ENCODE data around the gene SPATA7. TPM values are rescaled to one million over a fixed set of nuclear protein-coding genes. Genes with fewer than 3 reads are reported as not detected.

The SPATA7 gene
- total RNA-seq, 2 donors from 2014 or later = 11.9 to 20.2 TPM

DNA sequence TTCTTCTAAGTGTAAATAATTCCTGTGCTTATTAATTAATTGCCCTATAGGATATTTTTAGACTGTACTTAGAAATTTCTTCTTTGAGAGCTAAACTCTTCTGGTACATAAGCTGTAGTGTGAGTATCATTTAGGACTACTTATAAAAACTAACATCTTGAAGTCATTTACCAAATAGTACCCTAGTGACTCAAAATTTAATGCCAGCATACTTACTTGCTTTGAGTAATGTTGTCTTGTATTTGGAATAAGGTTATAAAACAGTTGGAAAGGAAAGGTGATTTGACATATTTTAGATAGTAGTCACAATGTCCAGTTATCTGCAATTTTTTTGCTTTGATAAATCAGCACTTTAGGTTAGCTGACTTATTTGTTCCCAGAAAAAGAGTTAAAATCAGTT, 39.1 kb downstream of the SPATA7 start:
- H3K27ac ChIP-seq = no peak overlapping the region
- H3K4me1 ChIP-seq (ENCODE audit: control insufficient read depth in 1 of 2, low read depth in 2 of 2) = no peaks in the 10 kb centered on the region
- TF ChIP-seq, protein P1, sequence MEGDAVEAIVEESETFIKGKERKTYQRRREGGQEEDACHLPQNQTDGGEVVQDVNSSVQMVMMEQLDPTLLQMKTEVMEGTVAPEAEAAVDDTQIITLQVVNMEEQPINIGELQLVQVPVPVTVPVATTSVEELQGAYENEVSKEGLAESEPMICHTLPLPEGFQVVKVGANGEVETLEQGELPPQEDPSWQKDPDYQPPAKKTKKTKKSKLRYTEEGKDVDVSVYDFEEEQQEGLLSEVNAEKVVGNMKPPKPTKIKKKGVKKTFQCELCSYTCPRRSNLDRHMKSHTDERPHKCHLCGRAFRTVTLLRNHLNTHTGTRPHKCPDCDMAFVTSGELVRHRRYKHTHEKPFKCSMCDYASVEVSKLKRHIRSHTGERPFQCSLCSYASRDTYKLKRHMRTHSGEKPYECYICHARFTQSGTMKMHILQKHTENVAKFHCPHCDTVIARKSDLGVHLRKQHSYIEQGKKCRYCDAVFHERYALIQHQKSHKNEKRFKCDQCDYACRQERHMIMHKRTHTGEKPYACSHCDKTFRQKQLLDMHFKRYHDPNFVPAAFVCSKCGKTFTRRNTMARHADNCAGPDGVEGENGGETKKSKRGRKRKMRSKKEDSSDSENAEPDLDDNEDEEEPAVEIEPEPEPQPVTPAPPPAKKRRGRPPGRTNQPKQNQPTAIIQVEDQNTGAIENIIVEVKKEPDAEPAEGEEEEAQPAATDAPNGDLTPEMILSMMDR (IDR thresholded peaks at IDR 0.05) = no peak
- DNase-seq (ENCODE audit: low spot score) = no peak
- H3K4me3 ChIP-seq = no peak overlapping the region
- no peak for ATAC-seq (ENCODE audit: insufficient number of reproducible peaks, low FRiP score, low read depth)
- no peaks in the 10 kb centered on the region for H3K27me3 ChIP-seq (replicated peaks; ENCODE audit: insufficient read depth)
- no peaks in the 10 kb centered on the region for H3K36me3 ChIP-seq
- no peaks in the 10 kb centered on the region for H3K9me3 ChIP-seq

GRCh38 chr14:88426271-88426670, 40.8 kb downstream of the SPATA7 start:
- H3K27ac ChIP-seq = no peak overlapping the region

DNA sequence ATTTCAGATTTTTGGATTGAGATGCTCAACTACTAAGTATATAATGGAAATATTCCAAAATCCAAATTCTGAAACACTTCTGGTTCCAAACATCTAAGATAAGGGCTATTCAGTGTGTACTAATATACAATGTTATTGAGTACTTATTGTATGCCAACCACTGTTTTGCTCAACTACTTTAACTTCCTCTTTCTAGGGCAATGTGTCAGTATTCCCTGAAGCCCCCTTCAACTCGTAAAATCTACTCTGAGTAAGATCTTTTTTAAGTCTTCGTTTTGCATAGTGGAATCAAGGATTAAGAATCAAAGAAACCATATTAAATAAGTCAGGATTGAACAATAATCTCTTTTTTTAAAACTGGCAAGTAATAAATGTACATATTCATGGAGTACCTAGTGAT, 45.5 kb downstream of the SPATA7 start:
- Histone ChIP-seq H3K4me1 (ENCODE audit: control insufficient read depth in 1 of 2, low read depth in 2 of 2) (no peaks in the 10 kb centered on the region), H3K27ac (no peak overlapping the region), H3K27me3 (replicated peaks; ENCODE audit: insufficient read depth) (no peaks in the 10 kb centered on the region), H3K4me3 (no peak overlapping the region), H3K36me3 (no peaks in the 10 kb centered on the region), H3K9me3 (no peaks in the 10 kb centered on the region)
- TF ChIP-seq, protein P1 (IDR thresholded peaks at IDR 0.05) = no peak
- no peak for DNase-seq (ENCODE audit: low spot score)
- no peak for ATAC-seq (ENCODE audit: insufficient number of reproducible peaks, low FRiP score, low read depth)

More at GRCh38 chr14:88426271-88426670, 40.8 kb downstream of the SPATA7 start:
- Histone ChIP-seq H3K4me3 (no peak overlapping the region), H3K36me3 (no peaks in the 10 kb centered on the region), H3K27me3 (replicated peaks; ENCODE audit: insufficient read depth) (no peaks in the 10 kb centered on the region), H3K9me3 (no peaks in the 10 kb centered on the region), H3K4me1 (ENCODE audit: control insufficient read depth in 1 of 2, low read depth in 2 of 2) (no peaks in the 10 kb centered on the region)
- ATAC-seq (ENCODE audit: insufficient number of reproducible peaks, low FRiP score, low read depth) (no peak), DNase-seq (ENCODE audit: low spot score) (no peak)
- TF ChIP-seq, protein P1 (IDR thresholded peaks at IDR 0.05) = no peak

GRCh38 chr14:88437658-88438057, 52.2 kb downstream of the SPATA7 start:
- ATAC-seq (ENCODE audit: insufficient number of reproducible peaks, low FRiP score, low read depth) (no peak), DNase-seq (ENCODE audit: low spot score) (no peak)
- no peaks in the 10 kb centered on the region for H3K4me1 ChIP-seq (ENCODE audit: control insufficient read depth in 1 of 2, low read depth in 2 of 2)
- H3K36me3 ChIP-seq = no peaks in the 10 kb centered on the region
- H3K4me3 ChIP-seq = no peak overlapping the region
- no peak overlapping the region for H3K27ac ChIP-seq
- TF ChIP-seq, protein P1 (IDR thresholded peaks at IDR 0.05) = no peak
- no peaks in the 10 kb centered on the region for H3K9me3 ChIP-seq
- no peaks in the 10 kb centered on the region for H3K27me3 ChIP-seq (replicated peaks; ENCODE audit: insufficient read depth)

DNA sequence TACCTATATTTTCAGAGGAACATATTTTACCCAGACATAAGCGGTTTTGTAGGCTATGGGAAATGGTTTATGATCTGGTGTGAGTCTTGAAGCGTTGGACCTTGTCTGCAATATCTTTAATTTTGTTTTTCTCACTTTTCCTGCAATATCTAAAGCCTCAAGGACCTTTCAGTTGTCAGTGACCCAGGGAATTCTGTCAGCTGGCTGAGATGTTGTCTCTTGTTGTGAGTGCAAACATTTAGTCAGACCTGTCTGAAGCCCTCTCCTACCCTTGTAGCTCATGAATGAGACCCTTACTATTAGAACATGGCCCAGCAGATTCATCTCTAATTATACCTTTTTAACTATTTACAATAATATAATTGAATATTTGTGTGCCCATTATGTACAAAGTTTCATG, 53.6 kb downstream of the SPATA7 start:
- H3K36me3 ChIP-seq = no peaks in the 10 kb centered on the region
- no peaks in the 10 kb centered on the region for H3K4me1 ChIP-seq (ENCODE audit: control insufficient read depth in 1 of 2, low read depth in 2 of 2)
- no peak overlapping the region for H3K27ac ChIP-seq
- ATAC-seq (ENCODE audit: insufficient number of reproducible peaks, low FRiP score, low read depth) (no peak), DNase-seq (ENCODE audit: low spot score) (no peak)
- H3K4me3 ChIP-seq = no peak overlapping the region
- H3K27me3 ChIP-seq (replicated peaks; ENCODE audit: insufficient read depth) = no peaks in the 10 kb centered on the region
- H3K9me3 ChIP-seq = no peaks in the 10 kb centered on the region
- TF ChIP-seq, protein P1 (IDR thresholded peaks at IDR 0.05) = no peak

Data from thoracic aorta (tissue), 2 donors.